ENCODE data around the gene TCEANC2. TPM values are rescaled to one million over a fixed set of nuclear protein-coding genes. Genes with fewer than 3 reads are reported as not detected.

The TCEANC2 gene
- total and polyA plus RNA-seq, 2 donors (not counting 3 experiments of a cell fraction or from before 2014, with no cell fraction given), result 3.2 to 6.1 TPM

DNA sequence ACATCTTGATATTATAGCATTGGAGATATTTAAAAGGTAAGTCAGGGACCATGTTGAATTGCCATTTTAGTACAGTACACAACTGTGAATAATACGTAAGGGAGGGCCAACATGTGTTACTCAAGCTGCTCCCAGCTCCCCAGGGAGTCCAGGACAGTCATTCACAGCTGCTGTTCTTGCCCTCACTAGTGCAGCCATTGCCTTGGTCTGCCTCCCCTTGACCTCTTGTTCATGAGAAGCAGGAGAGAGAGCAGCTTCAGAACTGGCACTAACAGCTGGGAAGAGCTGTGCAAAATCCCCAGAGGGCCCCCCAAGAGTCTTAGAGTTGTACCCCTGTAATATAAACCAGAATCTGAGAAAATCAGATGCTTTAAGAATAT, 16.4 kb downstream of the TCEANC2 start:
- H3K79me2 ChIP-seq (ENCODE audit: control insufficient read depth, insufficient read depth, low read length), result no peaks in the 10 kb centered on the region
- CTCF ChIA-PET, result interaction anchor here (0.5 to 6.3 kb wide), 4 partner anchors 11 to 426 kb away, joined by 3 to 38 read pairs (median 6); partner anchors contain the start of gene IFT25
- H3K9me3 ChIP-seq (replicated peaks; ENCODE audit: control insufficient read depth, insufficient read depth, low read length), result no peaks in the 10 kb centered on the region
- H3K36me3 ChIP-seq (ENCODE audit: control insufficient read depth in 2 of 2, extremely low read depth in 1 of 2, insufficient read depth in 2 of 2, low read length in 2 of 2), result no peaks in the 10 kb centered on the region
- FAIRE-seq, result no peak
- no peaks in the 10 kb centered on the region for H3K27me3 ChIP-seq (ENCODE audit: control insufficient read depth in 2 of 2, insufficient read depth in 2 of 2, low read length in 2 of 2)
- POLR2A ChIA-PET, result no interaction called here
- dilution Hi-C loops (cut with MboI; ENCODE audit: extremely low pct_ligation_motif_present, low sequenced_read_pairs) (no loop called here), intact Hi-C loops (cut with micrococcal nuclease) (loop anchor here (1.0 to 5.0 kb wide), 5 partner anchors 12 to 738 kb away; partner anchors contain the start of gene SSBP3)
- H4K20me1 ChIP-seq (replicated peaks; ENCODE audit: control insufficient read depth, extremely low read depth, insufficient read depth, low read length), result no peaks in the 10 kb centered on the region
- H3K4me1 ChIP-seq (ENCODE audit: control insufficient read depth, extremely low read depth, insufficient read depth, low read length), result no peaks in the 10 kb centered on the region
- no peaks in the 10 kb centered on the region for H3K9me1 ChIP-seq (replicated peaks; ENCODE audit: control insufficient read depth, extremely low read depth, insufficient read depth, low read length)
- no peak overlapping the region for H3K9ac ChIP-seq (replicated peaks; ENCODE audit: extremely low read depth, insufficient read depth, low read length)
- H3K4me3 ChIP-seq (replicated peaks in 1 of 3; ENCODE audit: insufficient read depth in 1 of 3, low read depth in 1 of 3, low read length in 3 of 3), result no peak overlapping the region
- H2AFZ ChIP-seq (ENCODE audit: low read depth, low read length), result no peak overlapping the region
- no TSS peak for BruUV-seq (replicated peaks)
- TF ChIP-seq FOS (IDR thresholded peaks at IDR 0.05; ENCODE audit: borderline replicate concordance, insufficient read depth, low read length) (no peak), GATA2 (IDR thresholded peaks at IDR 0.05; ENCODE audit: insufficient read depth, insufficient read length, low read depth, low read length) (no peak), POLR2A (IDR thresholded peaks at IDR 0.05; ENCODE audit: low read depth, low read length) (no peak), EZH2 (IDR thresholded peaks at IDR 0.05; ENCODE audit: borderline replicate concordance, low read depth, low read length, severe bottlenecking) (no peak), JUN (IDR thresholded peaks at IDR 0.05; ENCODE audit: borderline replicate concordance, insufficient read depth, insufficient read length, low read depth) (no peak), MYC (IDR thresholded peaks at IDR 0.05; ENCODE audit: low read depth, low read length) (no peak), POLR2AphosphoS5 (IDR thresholded peaks at IDR 0.05; ENCODE audit: insufficient read depth, low read depth, low read length) (no peak)
- TF ChIP-seq, protein P1, sequence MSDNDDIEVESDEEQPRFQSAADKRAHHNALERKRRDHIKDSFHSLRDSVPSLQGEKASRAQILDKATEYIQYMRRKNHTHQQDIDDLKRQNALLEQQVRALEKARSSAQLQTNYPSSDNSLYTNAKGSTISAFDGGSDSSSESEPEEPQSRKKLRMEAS (IDR thresholded peaks at IDR 0.05; ENCODE audit: insufficient read depth, insufficient read length), result no peak
- TF ChIP-seq, protein P2, sequence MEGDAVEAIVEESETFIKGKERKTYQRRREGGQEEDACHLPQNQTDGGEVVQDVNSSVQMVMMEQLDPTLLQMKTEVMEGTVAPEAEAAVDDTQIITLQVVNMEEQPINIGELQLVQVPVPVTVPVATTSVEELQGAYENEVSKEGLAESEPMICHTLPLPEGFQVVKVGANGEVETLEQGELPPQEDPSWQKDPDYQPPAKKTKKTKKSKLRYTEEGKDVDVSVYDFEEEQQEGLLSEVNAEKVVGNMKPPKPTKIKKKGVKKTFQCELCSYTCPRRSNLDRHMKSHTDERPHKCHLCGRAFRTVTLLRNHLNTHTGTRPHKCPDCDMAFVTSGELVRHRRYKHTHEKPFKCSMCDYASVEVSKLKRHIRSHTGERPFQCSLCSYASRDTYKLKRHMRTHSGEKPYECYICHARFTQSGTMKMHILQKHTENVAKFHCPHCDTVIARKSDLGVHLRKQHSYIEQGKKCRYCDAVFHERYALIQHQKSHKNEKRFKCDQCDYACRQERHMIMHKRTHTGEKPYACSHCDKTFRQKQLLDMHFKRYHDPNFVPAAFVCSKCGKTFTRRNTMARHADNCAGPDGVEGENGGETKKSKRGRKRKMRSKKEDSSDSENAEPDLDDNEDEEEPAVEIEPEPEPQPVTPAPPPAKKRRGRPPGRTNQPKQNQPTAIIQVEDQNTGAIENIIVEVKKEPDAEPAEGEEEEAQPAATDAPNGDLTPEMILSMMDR (IDR thresholded peaks at IDR 0.05; ENCODE audit: extremely low read depth in 1 of 2, insufficient read depth in 1 of 2, low read depth in 1 of 2, low read length in 2 of 2), result no peak
- H3K4me2 ChIP-seq (ENCODE audit: insufficient read depth, low read length), result no peak overlapping the region
- peak; percentile 15 for DNase-seq (ENCODE audit: low read depth, low spot score)
- H3K27ac ChIP-seq (ENCODE audit: insufficient read depth, low read depth, low read length), result no peak overlapping the region
